Skeletal muscle satellite cell (primary cell): ENCODE results near the gene OR5W2. TPM values are rescaled to one million over a fixed set of nuclear protein-coding genes. Genes with fewer than 3 reads are reported as not detected.
"Not testable (repeated sequence)": the region's sequence is repeated elsewhere in the genome, so short reads cannot be mapped to it uniquely, and the experiment has no call there.

Source experiments
- H3K27me3 ChIP-seq: 2 replicates; pipeline ENCODE4 v1.7.0; 2013; ENCODE audit warnings: low read length; ENCODE audit not compliant: control insufficient read depth, insufficient read depth
- H3K36me3 ChIP-seq: 2 replicates; pipeline ENCODE4 v1.7.0; 2013; ENCODE audit warnings: mild to moderate bottlenecking, control low read depth, low read length; ENCODE audit not compliant: insufficient read depth
- H3K4me1 ChIP-seq: 2 replicates; pipeline ENCODE4 v1.7.0; 2013; ENCODE audit warnings: low read length; ENCODE audit not compliant: control insufficient read depth, insufficient read depth
- H3K4me2 ChIP-seq: 2 replicates; pipeline ENCODE4 v1.7.0; 2013; ENCODE audit warnings: mild to moderate bottlenecking, low read length
- H3K4me3 ChIP-seq: 2 replicates; pipeline ENCODE4 v1.7.0; 2013; ENCODE audit warnings: low read length
- H3K9ac ChIP-seq: 2 replicates; pipeline ENCODE4 v1.7.0; 2013; ENCODE audit warnings: mild to moderate bottlenecking, low read depth, low read length, moderate library complexity
- H3K9me3 ChIP-seq: replicated peaks from 2 replicates; pipeline ENCODE4 v1.7.0; 2013; ENCODE audit warnings: mild to moderate bottlenecking, control low read depth, low read length
- total RNA-seq: library from RNA; depleted of rRNA; stranded (reverse); fragments of >200 nt; gene quantifications from 2 replicates; pipeline ENCODE4 v1.2.3, GENCODE V29; 2012; rRNA removed

OR5W2 gene
- not detected in 2 replicates for total RNA-seq

DNA sequence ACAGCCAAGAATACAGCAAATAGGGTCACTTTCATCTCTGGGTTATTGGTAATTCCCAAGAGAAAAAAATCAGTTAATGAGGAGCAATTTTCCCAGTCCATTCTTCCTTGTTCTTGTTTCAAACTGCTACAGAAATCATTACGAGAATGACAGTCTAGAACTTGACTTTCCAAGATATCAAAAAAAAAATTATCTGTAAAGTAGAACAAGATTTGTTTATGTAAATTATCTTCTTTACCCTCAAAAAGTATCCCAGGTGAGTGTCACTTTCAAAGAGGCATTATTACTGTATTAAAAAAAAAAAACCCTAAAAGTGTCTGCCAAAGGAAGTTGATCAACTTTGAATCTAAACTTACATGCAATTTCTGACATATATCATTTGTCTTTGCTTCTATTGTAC lies at the start of gene OR5W2:
TSS of gene OR5W2 (minus strand) at position 101 of the 400 bp plus-strand sequence. CDS start at position 101, 0 bp downstream.
- Histone ChIP-seq H3K4me3 (no peak within 1 kb of the TSS), H3K27me3 (no peaks in the 10 kb centered on the region), H3K9me3 (no peaks in the 10 kb centered on the region), H3K9ac (no peak within 1 kb of the TSS), H3K36me3 (no peaks in the 10 kb centered on the region), H3K4me1 (no peaks in the 10 kb centered on the region), H3K4me2 (no peak within 1 kb of the TSS)

DNA sequence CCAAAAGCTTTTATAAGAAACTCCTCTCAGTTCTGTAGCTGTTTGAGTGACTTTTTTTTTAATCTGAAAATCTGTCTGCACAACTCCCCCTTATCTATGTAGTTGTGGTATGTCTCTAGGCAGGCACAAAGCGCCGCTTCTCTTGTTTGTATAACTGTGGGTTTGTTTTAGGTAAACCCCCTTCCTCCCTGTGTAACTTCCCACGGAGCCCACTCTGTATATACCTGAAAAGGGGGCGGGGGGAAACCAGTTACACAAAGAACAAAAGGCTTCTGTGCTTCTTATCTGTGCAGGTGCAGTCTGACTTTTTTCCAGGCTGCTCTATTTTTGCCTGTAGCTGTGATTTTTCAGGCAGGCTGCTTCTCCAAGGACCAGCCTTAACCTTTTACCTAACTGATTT lies 42.1 kb upstream of the OR5W2 start:
- Histone ChIP-seq H3K4me3 (no peak overlapping the region), H3K4me1 (no peaks in the 10 kb centered on the region), H3K9me3 (no peaks in the 10 kb centered on the region), H3K36me3 (no peaks in the 10 kb centered on the region), H3K27me3 (no peaks in the 10 kb centered on the region), H3K9ac (no peak overlapping the region), H3K4me2 (no peak overlapping the region)

DNA sequence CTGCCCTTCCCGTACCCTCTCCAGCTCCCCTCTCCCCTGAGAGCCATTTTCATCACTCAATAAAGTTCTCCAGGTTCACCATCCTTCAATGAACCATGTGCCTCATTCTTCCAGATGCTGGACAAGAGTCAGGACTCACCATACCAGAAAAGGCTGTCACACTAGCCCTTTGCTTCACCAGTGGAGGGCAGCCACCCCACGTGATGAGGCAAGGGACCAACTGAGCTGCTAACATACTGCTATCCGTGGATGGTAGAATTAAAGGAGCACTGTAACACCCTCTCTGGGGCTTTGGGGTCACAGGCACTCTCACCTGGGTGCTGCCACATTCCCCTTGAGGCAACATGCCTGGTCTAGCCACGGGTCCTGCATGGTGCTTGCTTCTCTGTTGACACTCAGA lies 34.9 kb upstream of the OR5W2 start:
- Histone ChIP-seq H3K36me3 (no peaks in the 10 kb centered on the region), H3K9ac (no peak overlapping the region), H3K4me2 (no peak overlapping the region), H3K4me1 (no peaks in the 10 kb centered on the region), H3K27me3 (no peaks in the 10 kb centered on the region), H3K9me3 (no peaks in the 10 kb centered on the region), H3K4me3 (no peak overlapping the region)

DNA sequence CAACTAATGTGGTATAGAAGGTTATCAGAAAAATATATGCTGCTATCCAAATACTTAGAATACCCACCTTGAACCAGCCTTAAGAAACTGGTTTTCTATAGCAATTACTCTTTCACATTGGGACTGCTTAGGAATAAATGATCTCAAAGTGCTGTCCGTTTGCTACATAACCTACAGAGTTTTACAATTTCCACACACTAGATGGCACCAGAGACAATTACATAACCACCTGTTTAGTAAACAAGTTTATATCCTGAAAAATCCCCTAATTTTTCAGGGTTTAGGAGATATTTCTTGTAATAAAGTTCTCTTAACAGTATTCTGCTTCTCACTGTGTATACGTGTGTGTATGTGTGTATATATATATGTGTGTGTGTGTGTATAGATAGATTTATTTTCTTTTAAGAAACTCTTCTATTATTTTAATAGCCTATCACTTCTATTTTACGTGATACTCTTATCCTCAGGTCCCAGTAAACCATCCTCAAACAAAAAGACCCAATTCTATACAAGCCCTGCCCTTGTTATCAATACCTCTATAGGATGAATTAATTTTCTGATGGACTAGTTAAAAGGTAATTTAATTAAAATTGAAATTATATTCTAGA lies 28.5 kb upstream of the OR5W2 start:
- Histone ChIP-seq H3K4me1 (no peaks in the 10 kb centered on the region), H3K9ac (no peak overlapping the region), H3K27me3 (no peaks in the 10 kb centered on the region), H3K4me3 (no peak overlapping the region), H3K4me2 (no peak overlapping the region), H3K9me3 (no peaks in the 10 kb centered on the region), H3K36me3 (no peaks in the 10 kb centered on the region)

DNA sequence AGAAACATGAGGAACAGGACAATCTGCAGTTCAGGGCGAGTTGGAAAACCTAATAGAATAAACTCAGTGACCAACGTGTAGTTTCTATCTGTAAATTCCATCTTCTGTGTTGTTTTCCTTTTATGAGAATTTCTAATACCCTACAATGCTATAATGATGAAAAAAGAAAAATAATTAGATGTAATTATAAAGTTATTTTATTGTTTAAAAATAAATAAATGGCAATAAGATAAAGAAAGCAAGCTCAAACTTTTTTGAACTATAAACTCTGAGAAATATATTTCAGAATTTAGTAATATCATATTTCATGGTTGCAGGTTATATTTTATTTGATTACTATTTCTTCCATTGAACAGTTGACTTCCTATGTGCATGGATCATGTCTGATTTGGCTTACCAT lies 21.9 kb upstream of the OR5W2 start, which contains the start of gene OR5I1:
TSS of gene OR5I1 (minus strand) at position 101 of the 400 bp plus-strand sequence. CDS start at position 101, 0 bp downstream.
- H3K4me1 ChIP-seq, result no peaks in the 10 kb centered on the region
- no peak within 1 kb of the TSS for H3K9ac ChIP-seq
- no peaks in the 10 kb centered on the region for H3K9me3 ChIP-seq
- no peak within 1 kb of the TSS for H3K4me3 ChIP-seq
- no peaks in the 10 kb centered on the region for H3K27me3 ChIP-seq
- H3K36me3 ChIP-seq, result no peaks in the 10 kb centered on the region
- H3K4me2 ChIP-seq, result no peak within 1 kb of the TSS

DNA sequence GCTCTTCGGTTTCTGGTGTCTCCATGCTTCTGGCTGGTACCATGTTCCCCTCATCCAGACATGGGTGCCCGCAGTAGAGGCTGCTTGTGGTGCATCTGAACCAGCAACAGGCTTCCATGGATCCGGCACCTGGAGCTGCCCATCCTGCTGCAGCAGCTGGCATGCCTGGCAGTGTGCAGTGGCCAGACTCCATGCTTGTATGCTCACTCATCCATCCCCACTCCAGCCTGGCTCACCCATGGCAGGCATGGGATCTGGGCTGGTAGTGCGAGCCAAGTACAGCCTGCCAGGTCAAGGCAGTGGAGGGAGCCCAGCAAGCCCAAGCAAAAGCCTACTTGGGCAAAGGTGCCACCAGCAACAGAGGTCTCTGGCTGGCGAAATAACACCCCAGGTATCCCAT lies 6.2 kb upstream of the OR5W2 start:
- Histone ChIP-seq H3K27me3 (no peaks in the 10 kb centered on the region), H3K4me1 (no peaks in the 10 kb centered on the region), H3K4me3 (no peak overlapping the region), H3K9me3 (peaks cover 5% of the 10 kb centered on the region), H3K36me3 (no peaks in the 10 kb centered on the region), H3K4me2 (no peak overlapping the region), H3K9ac (no peak overlapping the region)

DNA sequence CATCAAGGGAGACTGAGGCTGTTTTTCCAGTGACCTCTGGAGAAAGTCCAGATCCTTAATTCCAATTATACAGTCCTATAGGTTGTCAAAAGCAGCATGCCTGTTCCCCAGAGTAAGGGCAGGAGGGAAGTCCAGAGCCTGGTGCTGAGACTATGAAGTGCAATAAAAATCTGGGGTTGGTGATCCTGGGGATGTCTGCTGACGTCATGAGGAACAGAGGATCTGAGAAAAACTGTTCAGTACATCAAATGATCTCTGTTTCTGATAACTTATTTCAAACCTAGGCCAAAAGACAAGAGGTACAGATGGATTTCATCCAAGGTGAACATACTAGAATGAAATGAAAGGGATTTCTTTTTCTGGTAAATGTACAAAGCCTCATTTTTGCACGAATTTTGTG lies 12.1 kb downstream of the OR5W2 start:
- peaks cover 3% of the 10 kb centered on the region for H3K9me3 ChIP-seq

DNA sequence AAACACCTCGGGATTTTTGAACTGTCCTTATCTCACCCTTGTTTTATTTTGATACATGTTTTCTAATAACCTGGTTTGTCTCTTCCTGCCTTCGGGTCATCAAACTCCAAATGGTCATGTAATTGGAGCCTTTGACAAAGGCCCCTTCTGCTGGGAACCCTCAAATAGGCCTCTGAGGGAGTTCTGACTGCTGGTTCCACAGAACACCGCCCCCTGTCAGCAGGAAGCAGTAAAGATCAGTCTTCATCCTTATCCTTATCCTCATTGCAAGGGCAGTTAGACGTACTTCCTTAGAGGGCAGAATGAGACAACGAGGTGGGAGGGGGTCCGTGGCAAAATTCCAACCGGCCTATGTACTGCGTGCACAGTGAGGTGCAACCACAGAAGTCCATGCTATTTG lies 19.2 kb downstream of the OR5W2 start:
- no peaks in the 10 kb centered on the region for H3K27me3 ChIP-seq
- peaks cover 5% of the 10 kb centered on the region for H3K9me3 ChIP-seq
- H3K9ac ChIP-seq, result no peak overlapping the region
- no peak overlapping the region for H3K4me2 ChIP-seq
- H3K36me3 ChIP-seq, result no peaks in the 10 kb centered on the region
- H3K4me1 ChIP-seq, result no peaks in the 10 kb centered on the region
- no peak overlapping the region for H3K4me3 ChIP-seq

More for the DNA sequence above, 12.1 kb downstream of the OR5W2 start:
- no peak overlapping the region for H3K9ac ChIP-seq
- H3K4me3 ChIP-seq, result no peak overlapping the region
- no peaks in the 10 kb centered on the region for H3K27me3 ChIP-seq
- no peak overlapping the region for H3K4me2 ChIP-seq
- H3K36me3 ChIP-seq, result no peaks in the 10 kb centered on the region
- no peaks in the 10 kb centered on the region for H3K4me1 ChIP-seq

DNA sequence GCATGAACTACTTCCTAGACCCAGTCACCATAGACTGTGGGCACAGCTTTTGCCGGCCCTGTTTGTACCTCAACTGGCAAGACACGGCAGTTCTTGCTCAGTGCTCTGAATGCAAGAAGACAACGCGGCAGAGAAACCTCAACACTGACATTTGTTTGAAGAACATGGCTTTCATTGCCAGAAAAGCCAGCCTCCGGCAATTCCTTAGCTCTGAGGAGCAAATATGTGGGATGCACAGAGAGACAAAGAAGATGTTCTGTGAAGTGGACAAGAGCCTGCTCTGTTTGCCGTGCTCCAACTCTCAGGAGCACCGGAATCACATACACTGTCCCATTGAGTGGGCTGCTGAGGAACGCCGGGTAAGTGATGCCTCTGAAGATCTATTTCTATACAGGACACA lies 28.9 kb downstream of the OR5W2 start:
- not testable (repeated sequence) for H3K4me1 ChIP-seq, H3K4me2 ChIP-seq

DNA sequence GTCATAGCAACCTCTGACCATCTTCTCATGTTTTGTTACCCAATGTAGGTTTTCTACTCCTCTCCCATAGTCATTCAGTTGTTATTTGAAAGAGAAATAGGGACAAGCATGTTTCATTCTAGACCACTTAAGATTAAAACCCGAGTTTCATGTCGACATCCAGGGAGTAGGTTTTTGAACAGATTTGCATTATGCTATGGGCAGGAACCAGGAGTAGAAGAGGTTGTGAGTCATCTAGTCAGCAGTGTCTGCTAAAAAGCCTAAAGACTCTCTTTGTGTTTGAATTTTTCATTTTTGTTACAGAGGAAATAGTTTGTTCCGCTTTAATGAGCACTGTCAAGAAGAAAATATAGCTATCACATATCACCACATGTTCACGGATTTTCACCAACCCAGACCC lies 29.4 kb downstream of the OR5W2 start:
- H3K9ac ChIP-seq, H3K9me3 ChIP-seq, H3K27me3 ChIP-seq, H3K36me3 ChIP-seq, H3K4me2 ChIP-seq, H3K4me3 ChIP-seq, H3K4me1 ChIP-seq: not testable (repeated sequence)

More for the DNA sequence above, 28.9 kb downstream of the OR5W2 start:
- not testable (repeated sequence) for H3K27me3 ChIP-seq, H3K9me3 ChIP-seq, H3K9ac ChIP-seq, H3K4me3 ChIP-seq, H3K36me3 ChIP-seq

DNA sequence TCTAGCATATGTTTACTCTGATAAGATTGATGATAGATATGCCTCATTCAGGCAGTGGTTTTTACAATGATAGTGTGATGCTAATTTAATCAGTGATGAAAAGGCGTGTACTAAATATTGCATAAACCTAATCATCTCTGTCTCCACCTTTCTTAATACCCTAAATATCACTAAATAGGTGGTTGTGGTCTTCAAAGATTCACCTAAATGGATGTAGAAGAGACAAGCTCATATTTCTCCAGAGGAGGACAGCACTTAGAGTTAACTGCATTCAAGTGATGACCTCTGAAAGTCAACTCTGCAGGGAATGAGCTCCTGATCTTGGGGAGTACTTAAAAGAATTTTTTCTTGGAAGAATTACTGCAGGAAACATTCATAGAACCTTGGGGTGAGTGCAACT lies 31.4 kb downstream of the OR5W2 start, which contains the start of gene TRIM51:
TSS of gene TRIM51 (plus strand) at position 301 of the 400 bp plus-strand sequence. CDS start 2,132 bp downstream, outside the sequence.
- H3K9me3 ChIP-seq, H3K4me2 ChIP-seq, H3K4me3 ChIP-seq, H3K36me3 ChIP-seq, H3K27me3 ChIP-seq, H3K4me1 ChIP-seq, H3K9ac ChIP-seq: not testable (repeated sequence)

DNA sequence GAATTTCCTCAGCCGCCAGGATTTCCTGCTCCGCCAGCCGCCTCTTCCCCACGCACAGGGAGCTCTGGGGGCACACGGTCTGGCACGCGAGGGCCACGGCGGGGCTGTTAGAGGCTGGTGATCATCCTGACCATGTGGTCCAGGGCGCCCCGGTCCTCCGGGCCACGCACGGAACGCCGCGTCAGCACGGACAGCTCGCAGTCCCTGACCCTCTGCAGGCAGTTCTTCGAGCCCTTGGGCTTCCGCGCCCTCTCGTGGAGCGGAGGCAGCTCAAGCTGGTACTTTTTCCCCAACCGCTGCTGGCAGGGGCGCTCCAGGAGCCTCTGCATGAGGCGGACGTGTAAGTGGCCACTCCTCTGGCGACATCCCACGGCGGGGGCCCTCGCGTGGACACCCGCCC lies 41.2 kb downstream of the OR5W2 start:
- H3K4me1 ChIP-seq, H3K4me2 ChIP-seq, H3K9ac ChIP-seq, H3K4me3 ChIP-seq, H3K27me3 ChIP-seq, H3K36me3 ChIP-seq, H3K9me3 ChIP-seq: not testable (repeated sequence)
